AG04449 (cell line): ENCODE measurements around the gene USP54.
"Not testable (repeated sequence)": the region's sequence is repeated elsewhere in the genome, so short reads cannot be mapped to it uniquely, and the experiment has no call there.

Experiments used
- CTCF ChIA-PET: fragments of 350-600 bp; formaldehyde crosslinking; extraction: SDS; loops from one replicate; lab custom pipeline; 2021; ENCODE audit warnings: antibody characterized with exemption; lab: Yijun Ruan, JAX
- POLR2A ChIA-PET: fragments of 400-600, 350-600 bp; formaldehyde crosslinking; extraction: SDS; loops from one replicate; lab custom pipeline; 2020; ENCODE audit warnings: antibody characterized with exemption, inconsistent platforms; lab: Yijun Ruan, JAX
- DNase-seq: peaks from one replicate; pipeline ENCODE4 v3.0.0-alpha.2; 2010; ENCODE audit warnings: low read depth, low spot score
- H3K4me3 ChIP-seq: 2 replicates; pipeline ENCODE4 v1.5.1; 2011; ENCODE audit warnings: low read depth, mild to moderate bottlenecking, control low read depth, low read length
- CTCF ChIP-seq: IDR thresholded peaks from one replicate; pipeline ENCODE4 v1.5.1; 2011; ENCODE audit warnings: mild to moderate bottlenecking, moderate library complexity, low read length, control low read depth, inconsistent platforms; ENCODE audit not compliant: insufficient read depth; ENCODE audit errors: missing control alignments

Gene USP54

DNA sequence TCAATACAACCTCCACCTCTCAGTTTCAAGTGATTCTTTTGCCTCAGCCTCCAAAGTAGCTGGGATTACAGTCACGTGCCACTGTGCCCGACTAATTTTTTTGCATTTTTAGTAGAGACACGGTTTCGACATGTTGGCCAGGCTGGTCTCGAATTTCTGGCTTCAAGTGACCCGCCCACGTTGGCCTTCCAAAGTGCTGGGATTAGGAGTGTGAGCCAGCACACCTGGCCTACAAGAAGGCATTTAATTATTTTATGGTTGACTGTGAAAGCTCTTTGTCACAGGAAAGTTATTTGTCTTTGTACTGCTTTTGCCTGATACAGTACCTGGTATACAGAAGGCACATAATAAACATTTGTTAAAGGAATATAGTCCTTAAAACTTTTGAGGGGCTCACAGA, 37.3 kb upstream of the USP54 start:
- POLR2A ChIA-PET = no interaction called here
- no peak for TF ChIP-seq CTCF
- no peak overlapping the region for H3K4me3 ChIP-seq
- DNase-seq = no peak
- CTCF ChIA-PET = interaction anchor here (7.6 to 30.3 kb wide), 2 partner anchors 15 to 99 kb away, joined by 80 to 560 read pairs; partner anchors contain the start of gene MYOZ1

- no peak for TF ChIP-seq CTCF
- no peak overlapping the region for H3K4me3 ChIP-seq
- CTCF ChIA-PET = interaction anchor here (7.6 to 30.3 kb wide), 2 partner anchors 16 to 98 kb away, joined by 80 to 560 read pairs; partner anchors contain the start of gene MYOZ1
- no peak for DNase-seq
- POLR2A ChIA-PET = no interaction called here
These were observed 36.2 kb upstream of the USP54 start for GRCh38 chr10:73627300-73627699.

GRCh38 chr10:73625884-73626752, 35.0 kb upstream of the USP54 start:
- H3K4me3 ChIP-seq = peak overlapping the region; percentile 91
- DNase-seq = peak; percentile 82
- CTCF ChIA-PET = interaction anchor here (1.2 to 30.3 kb wide), 4 partner anchors 10 to 97 kb away, joined by 3 to 560 read pairs (median 8); no protein-coding TSS in a partner anchor
- TF ChIP-seq CTCF = no peak
- POLR2A ChIA-PET = interaction anchor here (0.6 to 1.0 kb wide), 5 partner anchors 8 to 131 kb away, joined by 3 to 4 read pairs (median 3); partner anchors contain the start of gene PPP3CB

- ChIA-PET CTCF (interaction anchor here (1.4 to 30.3 kb wide), 4 partner anchors 19 to 96 kb away, joined by 3 to 560 read pairs (median 8); no protein-coding TSS in a partner anchor), POLR2A (interaction anchor here (0.6 to 1.0 kb wide), 5 partner anchors 9 to 130 kb away, joined by 3 to 4 read pairs (median 3); partner anchors contain the start of gene PPP3CB)
- no peak for TF ChIP-seq CTCF
- peak overlapping the region; percentile 91 for H3K4me3 ChIP-seq
- DNase-seq = no peak
These were observed 34.1 kb upstream of the USP54 start for GRCh38 chr10:73625004-73625883.

DNA sequence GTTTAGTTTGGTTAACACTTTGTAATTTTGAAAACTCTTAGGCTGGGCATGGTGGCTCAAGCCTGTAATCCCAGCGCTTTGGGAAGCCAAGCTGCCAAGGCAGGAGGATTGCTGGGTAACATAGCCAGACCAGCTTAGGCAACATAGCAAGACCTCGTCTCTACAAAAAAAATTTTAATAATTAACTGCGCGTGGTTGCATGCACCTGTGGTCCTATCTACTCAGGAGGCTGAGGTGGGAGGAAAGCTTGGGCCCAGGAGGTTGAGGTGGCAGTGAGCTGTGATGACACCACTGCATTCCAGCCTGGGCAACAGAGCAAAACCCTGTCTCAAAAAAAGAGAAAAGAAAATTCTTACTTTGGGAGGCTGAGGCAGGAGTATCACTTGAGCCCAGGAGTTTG, 31.9 kb upstream of the USP54 start:
- H3K4me3 ChIP-seq = no peak overlapping the region
- no peak for TF ChIP-seq CTCF
- no peak for DNase-seq
- POLR2A ChIA-PET = no interaction called here
- CTCF ChIA-PET = interaction anchor here (1.1 to 30.3 kb wide), 2 partner anchors 21 to 94 kb away, joined by 3 to 560 read pairs; no protein-coding TSS in a partner anchor

GRCh38 chr10:73620974-73621373, 29.8 kb upstream of the USP54 start:
- POLR2A ChIA-PET, CTCF ChIA-PET, H3K4me3 ChIP-seq, DNase-seq: not testable (repeated sequence)

DNA sequence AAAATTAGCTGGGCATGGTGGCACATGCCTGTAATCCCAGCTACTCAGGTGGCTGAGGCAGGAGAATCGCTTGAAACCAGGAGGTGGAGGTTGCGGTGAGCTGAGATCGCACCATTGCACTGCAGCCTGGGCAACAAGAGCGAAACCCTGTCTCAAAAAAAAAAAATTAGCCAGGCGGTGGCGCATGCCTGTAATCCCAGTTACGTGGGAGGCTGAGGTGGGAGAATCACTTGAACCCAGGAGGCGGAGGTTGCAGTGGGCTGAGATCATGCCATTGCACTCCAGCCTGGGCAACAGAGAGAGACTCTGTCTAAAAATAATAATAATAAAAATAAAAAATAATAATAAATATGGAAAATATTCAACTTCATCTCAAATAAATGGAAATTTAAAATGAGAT, 26.0 kb upstream of the USP54 start:
- POLR2A ChIA-PET, DNase-seq, H3K4me3 ChIP-seq: not testable (repeated sequence)
- CTCF ChIA-PET = interaction anchor here (1.0 to 1.8 kb wide), 2 partner anchors 27 to 88 kb away, joined by 3 to 8 read pairs; no protein-coding TSS in a partner anchor
